Bone marrow (tissue), 2 donors: ENCODE results near the gene ZNF446.
"Not testable (repeated sequence)": the region's sequence is repeated elsewhere in the genome, so short reads cannot be mapped to it uniquely, and the experiment has no call there.

Experiments
- DNase-seq, 2 donors: peaks; one replicate each; lab custom pipeline; 2025; lab: John Stamatoyannopoulos, UW

ZNF446 gene

DNA sequence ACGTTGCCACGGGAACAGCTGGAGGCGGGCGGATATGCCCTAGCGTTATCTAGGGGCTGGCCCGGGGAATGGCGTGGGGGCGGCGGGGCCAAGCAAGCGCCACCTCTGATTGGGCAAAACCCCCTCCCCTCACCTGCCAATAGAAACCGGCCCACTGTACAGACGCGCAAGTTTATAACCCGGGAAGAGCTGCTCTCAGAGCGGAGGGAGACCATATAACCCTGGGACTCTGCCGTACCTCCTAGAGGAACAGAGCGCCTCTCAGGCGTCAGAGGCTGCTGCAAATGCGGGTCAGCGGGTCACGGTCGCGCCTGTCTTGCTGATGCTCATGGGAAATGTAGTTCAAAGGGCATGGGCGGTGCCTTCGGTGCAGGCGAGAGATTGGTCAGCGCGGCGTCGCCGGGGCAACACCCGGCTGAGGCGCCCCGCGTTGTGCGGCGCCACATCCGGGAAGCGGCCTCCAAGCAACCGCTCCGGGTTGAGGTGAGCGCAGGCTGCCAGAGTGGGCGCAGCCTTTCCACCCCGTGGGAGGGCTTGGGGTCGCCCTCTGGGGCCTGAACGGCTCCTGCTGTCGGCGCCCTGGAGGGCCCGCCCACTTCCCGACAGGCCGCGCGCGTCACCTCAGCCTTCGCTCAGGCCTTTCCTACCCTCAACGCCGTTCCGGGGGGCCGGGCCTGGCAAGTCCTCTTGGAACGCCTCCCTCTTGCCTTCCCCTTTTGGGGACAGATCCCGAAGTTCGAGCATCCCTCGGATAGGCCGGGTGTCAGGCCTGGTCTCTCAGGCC is at the start of gene ZNF446:
Gene ZNF446, plus strand, starts transcription at position 639 of the 784 bp plus-strand sequence. CDS start 867 bp downstream, outside the sequence.
- peak; percentile 94 for DNase-seq

DNA sequence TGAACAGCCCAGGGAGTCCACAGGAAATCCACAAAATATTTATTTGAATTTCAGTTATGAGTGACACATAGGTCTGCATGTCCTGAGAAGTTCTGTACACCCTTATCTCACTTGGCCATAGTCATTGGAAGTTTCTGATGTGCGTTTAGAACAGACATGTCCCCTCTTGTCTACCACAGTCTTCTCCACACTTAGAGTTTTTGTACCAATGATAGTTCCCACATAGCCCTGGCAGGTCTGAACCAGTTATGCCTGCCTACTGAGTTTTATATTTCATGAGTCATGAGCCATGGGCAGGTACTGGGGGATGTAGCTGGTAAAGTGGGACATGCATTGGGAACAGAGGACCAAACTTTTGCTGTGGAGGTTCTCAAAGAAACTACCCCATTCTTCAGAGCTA is 47.5 kb upstream of the ZNF446 start:
- no peak for DNase-seq

DNA sequence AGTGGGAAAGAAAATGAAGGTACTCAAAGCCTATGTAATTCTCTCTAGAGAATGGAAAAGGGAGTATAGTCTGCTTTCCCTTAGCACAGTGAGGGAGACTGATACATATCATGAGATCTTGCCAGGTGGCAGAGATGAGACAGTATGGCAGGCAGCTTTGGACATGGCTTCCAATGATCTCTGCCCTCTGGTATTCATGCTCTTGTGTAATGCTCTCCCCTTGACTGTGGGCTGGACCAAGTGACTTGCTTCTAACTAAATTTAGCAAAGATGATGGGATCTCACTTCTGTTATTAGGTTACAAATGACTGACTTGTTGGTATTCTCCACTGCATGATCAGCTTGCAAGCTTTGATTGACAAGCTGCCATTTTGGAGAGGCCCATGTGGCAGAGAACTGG is 46.4 kb upstream of the ZNF446 start:
- DNase-seq = no peak

DNA sequence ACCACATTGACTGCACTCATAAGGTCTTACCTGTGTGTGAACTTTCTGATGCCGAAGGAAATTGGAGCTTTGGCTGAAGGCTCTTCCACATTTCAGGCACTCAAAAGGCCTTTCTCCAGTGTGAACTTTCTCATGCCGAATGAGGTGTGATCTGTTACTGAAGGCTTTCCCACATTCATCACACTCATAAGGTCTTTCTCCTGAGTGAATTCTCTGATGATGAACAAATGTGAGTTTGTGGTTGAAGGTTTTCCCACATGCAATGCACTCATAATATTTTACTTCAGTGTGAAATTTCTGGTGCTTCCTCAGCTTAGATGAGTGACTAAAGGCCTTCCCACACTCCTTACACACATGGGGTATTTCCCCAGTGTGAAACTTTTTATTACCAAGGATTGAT is 41.9 kb upstream of the ZNF446 start:
- no peak for DNase-seq

DNA sequence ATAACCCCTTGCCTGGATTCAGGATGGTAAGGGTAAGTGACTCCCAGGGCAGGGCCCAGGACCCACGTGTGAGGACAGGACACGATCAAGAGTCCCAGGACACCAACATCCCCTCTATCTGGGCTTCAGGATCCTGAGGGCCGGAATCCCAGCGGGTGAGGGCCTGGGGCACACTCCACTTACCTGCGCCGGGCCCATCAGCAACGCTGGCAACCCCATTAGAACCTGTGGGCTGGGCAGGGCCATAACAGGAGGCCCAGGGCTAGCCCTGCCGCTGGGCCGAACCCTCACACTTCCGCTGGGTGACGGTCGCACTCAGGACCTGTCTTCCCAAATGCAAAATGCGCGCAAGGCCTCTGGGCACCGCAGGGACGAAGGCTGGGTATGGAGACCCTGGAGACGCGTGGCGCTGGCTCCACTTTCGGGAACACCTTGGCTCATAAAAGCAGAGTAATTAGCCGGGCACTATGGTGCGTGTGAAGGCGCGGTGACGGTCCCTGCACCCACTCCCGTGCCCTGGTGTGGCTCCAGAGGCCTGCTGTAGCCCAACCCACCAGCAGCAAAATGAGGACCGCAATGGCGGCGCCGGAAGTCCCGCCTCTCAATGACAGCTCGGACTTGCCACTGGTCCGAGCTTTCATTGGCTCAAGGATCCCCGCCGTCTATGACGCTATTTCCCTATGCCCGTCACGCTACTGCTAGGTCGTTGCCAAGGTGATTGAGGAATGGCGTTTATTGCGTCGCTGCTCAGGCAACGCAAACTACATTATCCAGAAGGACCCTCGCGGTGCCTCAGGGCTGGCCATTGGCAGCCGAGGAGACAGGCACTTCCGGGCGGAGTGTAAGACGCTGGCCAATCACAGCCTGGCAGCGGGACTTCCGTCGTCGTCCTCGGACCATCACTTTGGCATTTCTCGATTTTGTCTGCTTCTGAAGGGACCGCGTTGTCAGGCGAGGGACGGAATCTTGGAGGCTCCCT is 36.3 kb upstream of the ZNF446 start, which contains the start of gene ZNF132:
Gene ZNF132, minus strand, starts transcription at position 578 of the 979 bp plus-strand sequence. Its CDS starts 332 bp downstream, at position 246.
- DNase-seq = peak; percentile 64 to 91

DNA sequence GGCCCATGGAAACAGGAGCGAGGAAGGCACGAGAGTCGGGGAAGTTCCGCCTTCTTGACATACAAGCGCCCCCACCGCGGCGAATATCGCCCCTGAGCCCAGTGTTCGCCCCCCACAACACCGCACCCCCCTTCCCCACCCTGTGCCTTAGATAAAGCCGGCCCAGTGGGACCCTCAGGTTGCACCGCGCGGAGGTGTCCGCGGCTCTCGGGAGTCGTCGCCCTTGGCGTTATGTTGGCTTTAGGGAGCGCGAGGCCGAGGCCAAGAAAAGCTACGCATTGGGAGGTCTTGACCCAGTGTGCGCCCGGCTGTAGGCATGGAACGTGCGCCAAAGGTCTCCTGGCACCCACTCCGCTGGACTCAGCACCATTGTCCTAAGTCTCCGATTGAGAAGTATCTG is 35.6 kb upstream of the ZNF446 start:
- no peak for DNase-seq

DNA sequence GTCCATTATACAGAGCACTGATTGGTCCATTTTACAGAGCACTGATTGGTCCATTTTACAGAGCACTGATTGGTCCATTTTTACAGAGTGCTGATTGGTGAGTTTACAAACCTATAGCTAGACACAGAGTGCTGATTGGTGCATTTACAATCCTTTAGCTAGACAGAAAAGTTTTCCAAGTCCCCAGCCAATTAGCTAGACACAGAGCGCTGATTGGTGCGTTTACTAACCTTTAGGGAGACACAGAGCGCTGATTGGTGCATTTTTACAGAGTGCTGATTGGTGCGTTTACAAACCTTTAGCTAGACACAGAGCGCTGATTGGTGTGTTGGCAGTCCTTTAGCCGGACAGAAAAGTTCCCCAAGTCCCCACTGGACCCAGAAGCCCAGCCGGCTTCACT is 33.2 kb upstream of the ZNF446 start:
- DNase-seq = not testable (repeated sequence)

DNA sequence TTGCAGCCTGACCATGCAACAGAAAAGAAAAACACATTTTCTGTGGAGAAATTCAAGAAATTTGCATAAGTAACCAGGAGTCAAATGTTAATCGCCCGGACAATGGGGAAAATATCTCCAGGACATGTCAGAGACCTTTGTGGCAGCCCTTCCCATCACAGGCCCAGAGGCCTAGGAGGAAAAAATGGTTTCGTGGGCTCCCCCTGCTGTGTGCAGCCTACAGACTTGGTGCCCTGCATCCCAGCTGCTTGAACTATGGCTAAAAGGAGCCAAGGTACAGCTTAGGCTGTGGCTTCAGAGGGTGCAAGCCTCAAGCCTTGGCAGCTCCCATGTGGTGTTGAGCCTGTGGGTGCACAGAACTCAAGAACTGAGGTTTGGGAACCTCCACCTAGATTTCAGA is 27.3 kb upstream of the ZNF446 start:
- not testable (repeated sequence) for DNase-seq

DNA sequence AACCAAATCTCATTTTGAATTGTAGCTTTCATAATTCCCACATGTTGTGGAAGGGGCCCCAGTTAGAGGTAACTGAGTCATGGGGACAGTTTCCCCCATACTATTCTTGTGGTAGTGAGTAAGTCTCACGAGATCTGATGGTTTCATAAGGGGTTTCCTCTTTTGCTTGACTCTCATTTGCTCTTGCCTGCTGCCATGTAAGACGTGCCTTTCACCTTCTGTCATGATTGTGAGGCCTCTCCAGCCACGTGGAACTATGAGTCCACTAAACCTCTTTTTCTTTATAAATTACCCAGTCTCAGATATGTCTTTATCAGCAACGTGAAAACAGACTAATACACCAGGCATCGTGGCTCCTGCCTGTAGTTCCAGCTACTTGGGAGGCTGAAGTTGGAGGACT is 26.2 kb upstream of the ZNF446 start:
- DNase-seq = not testable (repeated sequence)

DNA sequence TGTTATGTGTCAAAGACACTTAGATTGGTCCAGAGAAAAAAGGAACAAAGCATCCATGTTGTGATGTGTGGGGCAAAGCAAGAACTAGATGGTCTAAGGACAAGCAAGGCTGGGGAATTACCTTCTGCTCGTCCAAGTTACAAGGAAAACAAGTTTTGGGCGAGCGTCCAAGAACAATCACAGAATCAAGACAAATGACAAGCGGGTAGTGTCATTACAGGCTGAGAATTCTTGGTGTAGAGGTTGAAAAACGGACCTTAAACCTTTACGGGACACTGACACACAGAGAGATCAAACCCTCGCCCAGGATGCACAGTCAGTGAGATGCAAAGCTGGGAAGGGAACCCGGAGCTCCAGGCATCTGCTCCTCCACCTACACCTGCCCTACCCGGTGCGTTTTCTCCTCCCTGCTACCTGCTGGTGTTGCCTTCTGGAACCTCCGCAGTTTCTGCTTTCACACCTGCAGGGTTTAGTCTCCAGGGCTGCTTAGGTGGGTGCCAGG is 25.2 kb upstream of the ZNF446 start:
- no peak for DNase-seq

DNA sequence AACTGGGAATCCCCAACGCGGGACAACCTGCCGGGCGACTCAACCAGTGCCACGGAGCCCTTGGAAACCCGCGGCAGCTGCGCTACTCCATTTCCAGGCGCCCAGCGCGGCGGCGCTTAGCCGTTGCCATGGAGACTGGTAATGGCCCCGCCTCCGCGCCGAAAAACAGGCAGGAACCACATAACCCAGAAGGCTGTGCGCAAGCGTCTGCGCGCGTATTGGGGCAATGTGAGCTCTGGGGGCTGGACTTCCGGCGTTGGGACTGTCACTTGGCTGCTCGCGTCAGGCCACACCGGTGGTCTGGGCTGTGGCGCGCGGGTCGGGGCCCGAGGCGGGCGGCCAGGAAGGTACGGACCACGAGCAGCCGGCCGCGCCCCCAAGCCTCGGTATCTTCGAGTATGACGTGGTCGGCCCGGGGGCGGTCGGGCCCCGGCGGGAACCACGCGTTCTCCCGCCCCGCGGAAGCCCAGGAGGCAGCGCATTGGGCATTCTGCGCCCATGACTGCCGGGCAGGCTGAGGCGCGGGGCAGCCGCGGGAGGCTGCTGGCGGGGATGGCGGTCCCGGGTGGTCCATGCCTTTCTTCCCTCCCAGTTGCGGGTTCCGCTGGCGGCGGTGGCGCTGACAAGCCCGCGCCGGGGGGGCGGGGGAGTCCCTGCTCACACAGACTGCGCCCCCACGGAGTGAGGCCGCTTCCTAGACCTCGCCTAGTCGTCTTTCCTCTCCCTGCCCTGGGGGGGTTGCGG is 24.6 kb upstream of the ZNF446 start, which contains the start of gene ZNF324B:
Gene ZNF324B, plus strand, starts transcription at position 265 of the 744 bp plus-strand sequence. CDS start 2,080 bp downstream, outside the sequence.
- DNase-seq = peak; percentile 84 to 90

DNA sequence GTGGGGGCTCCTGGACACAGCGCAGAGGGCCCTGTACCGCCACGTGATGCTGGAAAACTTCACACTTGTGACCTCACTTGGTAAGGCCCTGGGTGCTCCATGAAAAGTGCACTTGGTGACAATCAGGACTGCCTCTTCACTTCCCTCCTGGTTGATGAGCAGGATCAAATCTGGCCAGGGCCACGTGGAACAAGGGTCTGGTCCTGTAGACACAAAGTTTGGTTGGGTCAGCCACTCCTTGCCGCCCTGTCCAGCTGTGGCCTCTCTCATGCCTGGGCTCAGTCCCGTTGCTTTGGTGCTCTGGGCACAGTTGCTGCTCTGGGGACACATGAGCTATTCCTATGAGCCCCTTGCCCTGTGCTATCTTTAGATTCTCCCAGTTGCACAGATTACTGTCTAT is 22.4 kb upstream of the ZNF446 start:
- DNase-seq = no peak

DNA sequence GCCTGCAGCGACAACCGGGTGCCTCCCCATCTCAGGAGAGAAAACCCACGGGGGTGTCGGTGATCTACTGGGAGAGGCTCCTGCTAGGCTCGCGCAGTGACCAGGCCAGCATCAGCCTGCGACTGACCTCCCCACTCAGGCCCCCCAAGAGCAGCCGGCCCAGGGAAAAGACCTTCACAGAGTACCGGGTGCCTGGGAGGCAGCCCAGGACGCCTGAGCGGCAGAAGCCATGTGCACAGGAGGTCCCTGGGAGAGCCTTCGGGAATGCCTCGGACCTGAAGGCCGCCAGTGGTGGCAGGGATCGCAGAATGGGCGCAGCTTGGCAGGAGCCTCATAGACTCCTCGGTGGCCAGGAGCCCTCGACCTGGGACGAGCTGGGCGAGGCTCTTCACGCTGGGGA is 20.8 kb upstream of the ZNF446 start:
- DNase-seq = no peak

DNA sequence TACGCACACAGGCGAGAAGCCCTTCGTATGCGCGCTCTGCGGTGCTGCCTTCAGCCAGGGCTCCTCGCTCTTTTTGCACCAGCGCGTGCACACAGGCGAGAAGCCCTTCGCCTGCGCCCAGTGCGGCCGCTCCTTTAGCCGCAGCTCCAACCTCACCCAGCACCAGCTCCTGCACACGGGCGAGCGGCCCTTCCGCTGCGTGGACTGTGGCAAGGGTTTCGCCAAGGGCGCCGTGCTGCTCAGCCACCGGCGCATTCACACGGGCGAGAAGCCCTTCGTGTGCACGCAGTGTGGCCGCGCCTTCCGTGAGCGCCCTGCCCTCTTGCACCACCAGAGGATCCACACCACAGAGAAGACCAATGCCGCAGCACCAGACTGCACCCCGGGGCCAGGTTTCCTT is 20.0 kb upstream of the ZNF446 start:
- no peak for DNase-seq

DNA sequence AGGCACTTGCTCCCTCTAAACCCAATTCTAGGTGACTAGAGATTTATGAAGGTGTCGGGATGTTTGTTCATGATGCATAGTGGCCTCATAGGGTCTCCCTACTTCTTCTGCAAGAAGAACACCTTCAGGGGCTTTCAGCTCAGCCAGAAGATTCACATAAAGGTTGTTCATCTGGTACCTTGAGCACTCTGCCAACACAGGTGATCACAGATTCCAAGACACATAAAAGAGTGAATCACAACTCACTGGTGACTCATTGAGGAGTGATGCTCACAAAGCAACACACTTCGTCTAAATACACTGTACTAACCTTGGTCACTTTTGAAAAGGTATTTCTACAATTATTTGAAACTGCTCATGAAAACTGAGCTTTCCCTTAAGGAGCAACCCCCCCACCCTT is 16.1 kb upstream of the ZNF446 start:
- no peak for DNase-seq

DNA sequence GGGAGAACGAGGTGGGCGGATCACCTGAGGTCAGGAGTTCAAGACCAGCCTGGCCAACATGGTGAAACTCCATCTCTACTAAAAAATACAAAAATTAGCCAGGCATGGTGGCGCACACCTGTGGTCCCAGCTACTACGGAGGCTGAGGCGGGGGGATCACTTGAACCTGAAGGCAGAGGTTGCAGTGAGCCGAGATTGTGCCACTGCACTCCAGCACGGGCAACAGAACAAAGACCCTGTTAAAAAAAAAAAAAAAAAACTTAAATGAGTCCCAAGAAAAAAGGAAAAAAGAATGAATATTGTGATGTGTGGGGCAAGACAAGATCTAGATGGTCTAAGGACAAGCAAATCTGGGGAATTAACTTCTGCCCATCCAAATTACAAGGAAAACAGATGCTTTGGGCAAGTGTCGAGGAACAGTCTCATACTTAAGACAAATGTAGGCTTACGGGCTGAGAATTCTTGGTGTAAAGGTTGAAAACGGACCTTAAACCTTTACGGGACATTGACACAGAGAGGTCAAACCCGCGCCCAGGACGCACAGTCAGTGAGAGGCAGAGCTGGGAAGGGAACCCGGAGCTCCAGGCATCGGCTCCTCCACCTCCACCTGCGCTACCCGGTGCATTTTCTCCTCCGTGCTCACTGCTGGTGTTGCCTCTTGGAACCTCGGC is 9.9 kb upstream of the ZNF446 start:
- no peak for DNase-seq

DNA sequence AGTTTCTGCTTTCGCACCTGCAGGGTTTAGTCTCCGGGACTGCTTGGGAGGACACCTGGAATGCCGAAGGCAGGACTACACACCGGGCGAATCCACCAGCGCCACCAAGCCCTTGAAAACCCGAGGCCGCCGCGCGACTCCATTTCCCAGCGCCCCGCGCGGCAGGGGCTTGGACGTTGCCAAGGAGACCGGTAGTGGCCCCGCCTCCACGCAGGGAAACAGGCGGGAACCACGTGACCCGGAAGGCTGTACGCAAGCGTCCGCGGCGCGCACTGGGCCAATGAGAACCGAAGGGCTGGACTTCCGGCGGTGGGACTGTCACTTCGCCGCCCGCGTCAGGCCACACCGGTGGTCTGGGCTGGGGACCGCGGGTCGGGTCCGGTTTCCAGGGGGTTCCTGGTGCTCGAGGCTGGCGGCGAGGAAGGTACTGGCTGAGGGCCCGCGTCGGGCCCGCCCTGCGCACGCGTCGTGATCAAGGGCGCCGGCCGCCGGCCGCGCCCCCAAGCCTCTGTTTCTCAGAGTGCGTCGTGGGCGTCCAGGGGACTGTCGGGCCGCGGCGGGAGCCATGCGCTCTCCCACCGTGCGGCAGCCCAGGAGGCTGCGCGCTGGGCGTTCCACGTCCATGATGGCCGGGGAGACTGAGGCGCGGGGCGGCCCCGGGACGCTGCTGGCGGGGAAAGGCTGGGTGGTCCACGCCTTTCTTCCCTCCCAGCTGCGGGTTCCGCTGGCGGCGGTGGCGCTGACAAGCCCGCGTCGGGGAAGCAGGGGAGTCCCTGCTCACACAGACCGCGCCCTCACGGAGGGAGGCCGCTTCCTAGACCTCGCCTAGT is 9.2 kb upstream of the ZNF446 start, which contains the start of gene ZNF324:
Gene ZNF324, plus strand, starts transcription at position 321 of the 830 bp plus-strand sequence. CDS start 2,106 bp downstream, outside the sequence.
- peak; percentile 86 to 92 for DNase-seq

DNA sequence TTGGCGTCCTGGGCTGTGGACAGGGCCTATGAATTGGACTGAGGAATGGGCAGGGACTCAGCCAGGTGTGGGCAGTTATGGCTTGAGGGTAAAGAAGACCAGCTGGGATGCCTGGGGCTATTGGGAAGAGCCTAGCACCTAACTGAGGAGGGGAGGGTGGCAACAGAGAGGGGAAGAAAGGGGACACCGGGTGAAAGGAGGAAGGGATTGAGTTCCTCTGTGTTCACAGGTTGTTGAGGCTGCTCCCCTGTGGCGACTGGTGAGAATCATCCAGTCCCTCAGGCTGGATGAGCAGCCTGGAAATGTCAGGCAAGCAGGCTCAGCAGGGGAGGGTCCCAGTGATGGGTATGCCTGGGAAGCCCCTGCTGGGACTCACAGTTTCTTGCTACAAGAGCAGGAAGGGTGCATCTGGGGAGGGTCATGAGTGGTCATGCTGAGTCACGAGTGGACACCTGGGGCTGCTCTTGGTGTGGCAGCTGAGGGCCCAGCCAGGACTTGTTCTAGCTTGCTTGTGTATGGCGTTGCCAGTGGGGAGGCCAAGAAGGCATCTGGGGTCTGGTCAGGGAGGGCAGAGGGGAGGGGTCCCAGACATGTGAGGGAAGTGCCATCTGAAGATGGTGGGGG is 7.8 kb upstream of the ZNF446 start:
- DNase-seq = no peak

DNA sequence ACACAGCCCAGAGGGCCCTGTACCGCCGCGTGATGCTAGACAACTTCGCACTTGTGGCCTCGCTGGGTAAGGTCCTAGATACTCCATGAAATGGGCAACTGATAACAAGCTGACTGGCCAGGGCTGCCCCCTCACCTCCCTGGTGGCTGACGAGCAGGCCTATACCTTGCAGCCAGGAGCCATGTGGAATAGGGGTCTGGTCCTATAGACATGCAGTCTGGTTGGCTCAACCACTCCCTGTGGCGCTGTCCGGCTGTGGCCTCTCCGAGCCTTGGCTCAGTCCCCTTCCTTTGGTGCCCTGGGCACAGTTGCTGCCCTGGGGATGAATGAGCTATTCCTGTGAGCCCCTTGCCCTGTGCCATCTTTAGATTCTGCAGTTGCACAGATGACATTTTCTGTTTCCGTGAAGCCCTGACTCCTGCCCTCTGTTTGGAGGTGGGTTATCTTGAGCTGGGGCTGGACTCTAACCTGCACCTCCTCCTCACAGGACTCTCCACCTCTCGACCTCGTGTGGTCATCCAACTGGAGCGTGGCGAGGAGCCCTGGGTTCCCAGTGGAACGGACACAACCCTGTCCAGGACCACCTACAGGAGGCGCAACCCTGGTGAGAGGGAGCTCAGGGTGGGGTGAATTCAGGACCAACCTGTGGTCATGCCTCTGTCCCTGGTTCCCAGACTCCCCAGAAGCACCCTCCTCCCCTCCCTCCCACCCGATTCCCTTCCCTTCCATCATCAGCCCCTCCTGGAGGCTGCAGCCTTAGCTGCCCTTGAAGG is 6.7 kb upstream of the ZNF446 start:
- no peak for DNase-seq
